HepG2 (cell line): Measurements from ENCODE around the gene ELFN1. TPM values are rescaled to one million over a fixed set of nuclear protein-coding genes. Genes with fewer than 3 reads are reported as not detected.

ENCODE experiments used
- ATAC-seq: fragments of 200-7000 bp; cut with Tn5 transposase; 3 replicates; pipeline ENCODE4 v1.9.1; 2020; ENCODE audit warnings: mild to moderate bottlenecking, moderate library complexity
- BruUV-seq: library from RNA; stranded (reverse); fragments of 400-500 nt; replicated peaks from 2 replicates; lab custom pipeline; 2021; lab: Mats Ljungman, UMichigan
- CTCF ChIA-PET: fragments of 300-600 bp; formaldehyde crosslinking; extraction: SDS; loops from one replicate; lab custom pipeline; 2021; ENCODE audit warnings: low total read pairs, inconsistent platforms, low intra/inter-chr PET ratio; lab: Yijun Ruan, JAX
- POLR2A ChIA-PET: fragments of 350-600 bp; sonication (Branson Sonifier 250); formaldehyde crosslinking; loops from one replicate; lab custom pipeline; 2020; ENCODE audit warnings: antibody characterized with exemption, inconsistent platforms; lab: Yijun Ruan, JAX
- DNase-seq: peaks from one replicate; pipeline ENCODE4 v3.0.0-alpha.2; 2015; ENCODE audit warnings: low spot score
- FAIRE-seq: peaks from 3 replicates; lab custom pipeline; 2011; peaks lifted over from hg19 to GRCh38; lab: Jason Lieb, UNC
- H2AFZ ChIP-seq: one replicate; pipeline ENCODE4 v1.6.1; 2011; ENCODE audit warnings: low read length, inconsistent platforms
- H3K27ac ChIP-seq: fragments of 300-600 bp; 3 replicates; pipeline ENCODE4 v1.8.0; 2011; ENCODE audit warnings: mixed run types, mild to moderate bottlenecking, mixed read lengths, low read length, inconsistent platforms; ENCODE audit not compliant: insufficient read depth; ENCODE audit errors: extremely low read length
- H3K27me3 ChIP-seq, 2 experiments: fragments of 200-600 bp in 1 of 2; 2 replicates in 1 of 2; 3 replicates in 1 of 2; pipeline versions ENCODE4 v1.6.0 to v1.8.0; 2011; ENCODE audit warnings: low read length in 2 of 2, mild to moderate bottlenecking in 2 of 2, moderate library complexity in 2 of 2, inconsistent platforms in 1 of 2; ENCODE audit not compliant: insufficient read depth in 2 of 2, control insufficient read depth in 1 of 2
- H3K36me3 ChIP-seq, 2 experiments: fragments of 200-600 bp in 1 of 2; replicated peaks in 1 of 2; 2 replicates in 1 of 2; 3 replicates in 1 of 2; pipeline versions ENCODE4 v1.5.1 to v1.8.0; 2011; ENCODE audit warnings: low read length in 2 of 2, inconsistent platforms in 1 of 2; ENCODE audit not compliant: insufficient read depth in 2 of 2, control insufficient read depth in 1 of 2
- H3K4me1 ChIP-seq: 2 replicates; pipeline ENCODE4 v1.5.1; 2012; ENCODE audit warnings: low read length, inconsistent platforms; ENCODE audit not compliant: insufficient read depth
- H3K4me2 ChIP-seq: 2 replicates; pipeline ENCODE4 v1.6.0; 2011; ENCODE audit warnings: low read depth, low read length, inconsistent platforms
- H3K4me3 ChIP-seq, 3 experiments: fragments of 200-600 bp in 1 of 3; sonication (generic), shearing (Covaris generic) in 1 of 3; replicated peaks in 1 of 3; 2 replicates each; pipeline ENCODE4 v1.5.1; 2011 to 2016; ENCODE audit warnings: low read length in 3 of 3, inconsistent platforms in 2 of 3, low read depth in 2 of 3, mild to moderate bottlenecking in 2 of 3, control low read depth in 1 of 3, mixed read lengths in 1 of 3; ENCODE audit not compliant: insufficient read depth in 1 of 3
- H3K79me2 ChIP-seq: one replicate; pipeline ENCODE4 v1.6.1; 2011; ENCODE audit warnings: low read length, inconsistent platforms; ENCODE audit not compliant: insufficient read depth
- H3K9ac ChIP-seq: 2 replicates; pipeline ENCODE4 v1.6.0; 2011; ENCODE audit warnings: mild to moderate bottlenecking, low read depth, low read length, inconsistent platforms; ENCODE audit not compliant: insufficient read depth
- H3K9me3 ChIP-seq: 2 replicates; pipeline ENCODE4 v1.5.1; 2012; ENCODE audit warnings: mild to moderate bottlenecking, low read length
- H4K20me1 ChIP-seq: 2 replicates; pipeline ENCODE4 v1.6.0; 2011; ENCODE audit warnings: inconsistent platforms, mild to moderate bottlenecking, low read length, moderate library complexity; ENCODE audit not compliant: insufficient read depth
- FOSL2 ChIP-seq: sonication (generic); formaldehyde crosslinking; IDR thresholded peaks from 2 replicates; pipeline ENCODE4 v1.4.0; 2020; ENCODE audit warnings: missing genetic modification reagents
- KLF9 ChIP-seq: IDR thresholded peaks from 2 replicates; pipeline ENCODE4 v1.6.1; 2016; ENCODE audit warnings: low read depth
- RFX5 ChIP-seq: IDR thresholded peaks from 2 replicates; pipeline ENCODE4 v1.6.1; 2011; ENCODE audit warnings: low read depth, low read length, improper control_type of control experiment
- SCMH1 ChIP-seq: sonication (generic); formaldehyde crosslinking; IDR thresholded peaks from 2 replicates; pipeline ENCODE4 v1.9.0; 2021; ENCODE audit warnings: missing genetic modification reagents, mild to moderate bottlenecking, borderline replicate concordance
- ZFY ChIP-seq: sonication (generic); formaldehyde crosslinking; IDR thresholded peaks from 2 replicates; pipeline ENCODE4 v1.4.0; 2020; ENCODE audit warnings: missing genetic modification reagents
- ZNF263 ChIP-seq: sonication (generic); formaldehyde crosslinking; IDR thresholded peaks from 2 replicates; pipeline ENCODE4 v1.4.0; 2020; ENCODE audit warnings: missing genetic modification reagents
- ZNF687 ChIP-seq: sonication (generic); formaldehyde crosslinking; IDR thresholded peaks from 2 replicates; pipeline ENCODE4 v1.5.1; 2020; ENCODE audit warnings: mild to moderate bottlenecking, missing genetic modification reagents, moderate library complexity
- ZNF768 ChIP-seq: sonication (generic); formaldehyde crosslinking; IDR thresholded peaks from 2 replicates; pipeline ENCODE4 v1.4.0; 2020; ENCODE audit warnings: missing genetic modification reagents
- WGBS: methylation state at CpG from one replicate; pipeline ENCODE4 v1.1.6; 2017; ENCODE audit warnings: low lambda C conversion rate; 5-methylcytosine and 5-hydroxymethylcytosine counted together
- in situ Hi-C: cut with HindIII; loops from 2 replicates; pipeline ENCODE4 v1.10.0; 2017; ENCODE audit warnings: low pct_unique_long_range_greater_than_20kb; ENCODE audit not compliant: extremely low pct_ligation_motif_present
- intact Hi-C: fragments of 100-400 bp; cut with micrococcal nuclease; formaldehyde crosslinking; loops from one replicate; pipeline ENCODE4 v1.10.0; 2022; ENCODE audit not compliant: unreplicated experiment
- polyA plus RNA-seq, 8 experiments: library from polyadenylated mRNA; depleted of rRNA in 3 of 8; stranded (reverse) in 7 of 8; unstranded in 1 of 8; fragments of >200 nt; fragmentation: Illumina TruSeq in 4 of 8; extraction: Trizol in 4 of 8; gene quantifications; 2 replicates each; pipeline versions ENCODE4 v1.2.1 to v1.2.3, GENCODE V29; 2011 to 2016; ENCODE audit warnings: low read depth in 4 of 8, missing spikeins in 1 of 8, mixed read lengths in 1 of 8; ENCODE audit not compliant: insufficient read depth in 1 of 8
- total RNA-seq, 5 experiments: library from RNA; depleted of rRNA; stranded (reverse); fragments of >200 nt; fragmentation: Illumina TruSeq; extraction: Trizol; gene quantifications; 2 replicates each; pipeline ENCODE4 v1.2.3, GENCODE V29; 2016; ENCODE audit warnings: low read depth in 1 of 5

The ELFN1 gene
- total and polyA plus RNA-seq, 2 of the 13 experiments (the other 11 are each of a cell fraction or from before 2014, with no cell fraction given) = 0.13 to 0.18 TPM

GRCh38 chr7:1749351-1749863 lies 79.3 kb downstream of the ELFN1 start:
- Histone ChIP-seq H3K9ac (no peak overlapping the region), H3K27me3 (peaks cover 8 to 37% of the 10 kb centered on the region in 2 experiments; a peak in 4 of 5 replicates), H3K9me3 (no peaks in the 10 kb centered on the region), H3K4me2 (0 out of 2 replicates have a peak overlapping the region, but pooled peaks have one; percentile 47), H3K36me3 (no peaks in the 10 kb centered on the region), H2AFZ (no peak overlapping the region), H3K27ac (no peak overlapping the region), H3K79me2 (no peaks in the 10 kb centered on the region), H3K4me1 (peaks cover 36% of the 10 kb centered on the region), H4K20me1 (no peaks in the 10 kb centered on the region), H3K4me3 (peak overlapping the region in 1 of 3 experiments; percentile 37; a peak in 1 of 6 replicates)
- in situ Hi-C loops (no loop called here), intact Hi-C loops (no loop called here)
- ChIA-PET CTCF (no interaction called here), POLR2A (no interaction called here)
- FAIRE-seq = no peak
- peak; percentile 24; the same call in 2 of the 3 replicates for ATAC-seq
- no TSS peak for BruUV-seq
- no peak for TF ChIP-seq KLF9 (CRISPR knock-in tag)
- TF ChIP-seq ZNF768 = peak; percentile 95
- TF ChIP-seq FOSL2 (CRISPR knock-in tag) = peak; percentile 35
- peak; percentile 17; the same call in 1 of the 2 replicates for TF ChIP-seq RFX5
- 0 out of 2 replicates have a peak, but pooled peaks have one; percentile 39 for TF ChIP-seq ZFY (CRISPR knock-in tag)
- no peak for TF ChIP-seq ZNF263 (CRISPR knock-in tag)
- 0 out of 2 replicates have a peak, but pooled peaks have one; percentile 36 for TF ChIP-seq ZNF687
- no peak for TF ChIP-seq SCMH1 (CRISPR knock-in tag)
- no peak for DNase-seq
- WGBS = 0% methylated on average over 2 of the region's 19 CpGs
